T-helper 2 cell (primary cell): Measurements from ENCODE around the gene SLC22A23.

Experiments
- DNase-seq, 5 experiments: peaks; one replicate each; pipeline versions ENCODE4 v3.0.0 to v3.0.0-alpha.2; 2012 to 2022

Gene SLC22A23

DNA sequence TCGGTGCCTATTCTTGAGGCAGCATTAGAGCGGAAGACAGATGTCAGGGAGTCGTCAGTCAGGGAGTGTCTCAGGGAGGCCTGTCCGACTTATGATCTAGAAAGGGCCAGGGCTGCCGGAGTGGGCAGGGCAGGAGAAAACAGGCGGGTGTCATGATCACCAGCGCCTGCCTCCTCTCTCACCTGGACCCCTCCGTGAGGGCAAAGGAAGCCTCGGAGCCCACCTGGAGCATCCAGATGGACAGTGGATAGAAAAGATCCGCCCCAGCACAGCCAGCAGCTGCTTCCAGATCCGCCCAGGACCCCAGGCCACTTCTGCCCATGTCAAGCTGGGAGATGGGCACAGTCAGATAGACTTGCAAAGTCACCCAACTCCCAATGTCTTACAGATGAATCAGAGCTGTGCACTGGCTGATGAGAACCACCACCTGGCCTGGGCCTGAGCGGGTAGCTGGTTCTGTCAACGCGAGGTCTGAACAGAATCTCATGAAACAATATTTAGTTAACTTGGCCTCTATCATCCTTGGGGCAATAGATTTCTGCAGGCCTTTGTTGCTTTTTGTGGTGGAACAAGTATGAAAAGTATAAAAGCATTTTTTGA lies 175.9 kb downstream of the SLC22A23 start:
- DNase-seq: no peak

DNA sequence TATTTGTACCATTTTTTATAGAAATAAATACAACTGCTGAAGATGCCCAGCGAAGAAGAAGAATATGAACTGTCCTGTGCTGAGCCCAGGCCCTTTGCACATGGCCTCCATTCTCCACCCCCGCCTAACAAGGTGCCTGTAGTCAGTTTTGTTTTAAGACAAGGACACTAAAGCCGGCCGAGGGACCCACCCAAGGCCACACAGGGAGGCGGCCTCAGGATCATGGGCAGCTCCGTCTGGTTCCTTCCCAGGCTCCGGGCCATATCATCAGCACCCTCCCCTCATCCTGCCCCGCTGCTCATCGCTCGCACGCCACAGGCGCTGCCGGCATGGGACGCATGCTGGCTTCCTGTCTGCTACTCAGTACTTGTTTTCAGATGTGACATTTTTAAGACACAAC lies 176.8 kb downstream of the SLC22A23 start:
- DNase-seq: no peak

- DNase-seq: no peak
Measured at GRCh38 chr6:3278691-3279090, 178.2 kb downstream of the SLC22A23 start.

DNA sequence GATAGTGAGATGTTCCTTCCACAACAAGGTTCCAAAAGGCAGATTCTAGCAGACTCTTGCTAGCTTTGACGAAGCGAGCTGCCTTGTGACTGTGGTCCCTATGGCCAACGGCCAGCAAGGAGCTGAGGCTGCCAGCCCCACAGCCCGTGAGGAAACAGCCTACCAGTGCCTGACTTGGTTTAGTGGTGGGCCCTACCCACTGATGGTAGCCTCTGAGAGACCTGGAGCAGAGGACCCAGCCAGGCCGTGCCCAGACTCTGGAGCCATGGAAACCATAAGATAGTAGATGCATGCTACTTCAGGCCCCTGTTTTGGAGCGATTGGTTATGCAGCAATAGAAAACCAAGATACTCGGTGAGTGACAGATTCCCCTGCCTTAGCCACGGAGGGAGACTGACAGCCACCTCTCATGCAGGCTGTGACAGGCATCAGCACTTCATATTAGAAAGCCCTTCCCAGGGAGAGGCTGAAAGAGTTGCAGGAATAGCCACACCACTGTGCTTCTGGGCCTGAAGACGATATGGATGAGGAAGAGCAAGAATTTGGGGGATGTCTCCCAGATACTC lies 178.9 kb downstream of the SLC22A23 start:
- DNase-seq: no peak

DNA sequence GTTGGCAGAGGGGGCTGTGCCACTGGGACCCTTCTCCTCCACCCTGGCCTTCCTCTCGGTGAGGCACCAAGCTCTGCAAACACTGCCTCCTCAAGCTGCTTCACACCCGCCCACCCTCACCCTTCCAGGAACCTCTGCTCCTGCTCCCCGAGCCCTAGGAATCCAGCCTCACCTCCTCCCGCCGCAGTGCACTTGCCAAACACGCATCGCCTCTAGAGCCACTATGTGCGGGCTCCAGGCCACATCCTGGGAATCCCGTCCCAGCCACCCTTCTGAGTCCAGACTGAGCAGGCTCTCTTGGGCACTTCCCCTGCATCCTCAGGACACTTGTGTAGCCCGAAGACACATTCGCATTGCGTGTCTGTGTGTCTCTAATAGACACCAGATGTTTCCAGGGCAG lies 179.6 kb downstream of the SLC22A23 start:
- DNase-seq: no peak

DNA sequence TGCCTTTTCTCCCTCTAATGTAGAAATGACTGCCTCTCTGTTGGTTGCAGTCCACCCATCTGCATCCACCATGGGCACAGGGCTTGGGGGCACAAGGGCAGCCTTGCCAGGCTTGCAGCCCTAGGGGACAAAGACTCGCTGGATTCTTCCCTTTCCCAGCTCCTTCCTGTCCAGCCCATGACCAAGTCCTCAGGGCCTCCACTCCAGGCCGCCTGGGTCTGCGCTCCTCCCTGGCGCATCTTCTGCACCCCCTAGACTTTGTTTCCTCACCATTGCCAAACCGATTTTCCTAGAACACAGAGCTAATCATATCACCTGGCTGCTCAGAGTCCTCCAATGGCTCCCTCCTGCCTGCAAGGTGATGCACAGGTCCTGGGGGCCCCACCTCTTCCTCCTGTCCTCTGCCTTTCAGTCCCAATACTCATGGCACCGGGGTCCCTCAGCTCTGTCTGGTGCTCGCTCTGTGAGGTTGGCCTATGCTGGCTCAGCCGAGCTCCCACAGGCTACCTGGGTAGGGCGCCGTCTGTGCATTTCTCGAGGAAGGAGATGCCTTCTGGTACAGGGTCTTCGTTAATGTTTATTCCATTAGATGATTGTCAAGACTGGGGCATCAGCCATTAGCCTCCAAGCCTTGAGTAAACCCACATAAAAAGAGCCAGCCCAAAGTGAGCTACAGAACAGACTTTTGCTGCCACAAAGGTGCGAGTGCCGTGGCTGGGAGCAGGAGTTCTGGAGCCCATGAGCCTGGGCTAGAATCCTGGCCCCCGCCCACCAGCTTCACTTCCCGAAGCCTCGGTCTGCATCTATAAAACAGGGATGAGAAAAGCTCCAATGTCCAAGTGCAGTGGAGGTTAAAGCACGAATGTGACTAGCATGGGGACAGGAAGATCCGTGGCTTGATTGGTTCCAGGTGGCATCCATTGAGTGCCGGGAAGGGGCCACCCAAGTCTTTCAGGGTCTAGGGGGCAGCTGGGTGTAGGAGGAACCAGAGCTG lies 180.4 kb downstream of the SLC22A23 start:
- DNase-seq: no peak

- DNase-seq: no peak
Measured at GRCh38 chr6:3273707-3274521, 182.9 kb downstream of the SLC22A23 start.

- no peak for DNase-seq
Measured at GRCh38 chr6:3272911-3273547, 183.8 kb downstream of the SLC22A23 start.

GRCh38 chr6:3271756-3272155 lies 185.1 kb downstream of the SLC22A23 start:
- DNase-seq: no peak

GRCh38 chr6:3270258-3270657 lies 186.6 kb downstream of the SLC22A23 start:
- DNase-seq: no peak

- peak in 1 of 5 experiments; percentile 18 for DNase-seq
Measured at GRCh38 chr6:3269281-3269975, 187.4 kb downstream of the SLC22A23 start.

DNA sequence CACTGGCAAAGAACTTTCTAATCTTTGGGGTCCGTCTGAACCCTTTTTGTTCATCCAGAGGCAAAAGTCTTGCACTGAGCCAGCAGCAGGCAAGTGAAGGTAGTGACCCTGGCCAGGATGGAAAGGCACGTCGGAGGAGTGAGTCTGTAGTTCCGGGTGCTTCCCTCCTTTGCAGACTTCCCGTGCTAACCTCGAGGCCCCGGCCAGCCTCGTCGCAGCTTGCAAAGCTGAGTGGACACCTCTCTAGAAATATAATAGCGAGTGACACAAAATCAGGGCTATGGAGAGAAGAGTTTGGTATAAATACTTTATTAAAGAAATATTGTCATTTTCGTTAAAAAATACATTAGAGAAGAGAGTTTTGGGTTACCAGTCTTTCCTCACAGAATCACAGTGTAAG lies 188.2 kb downstream of the SLC22A23 start:
- no peak for DNase-seq

DNA sequence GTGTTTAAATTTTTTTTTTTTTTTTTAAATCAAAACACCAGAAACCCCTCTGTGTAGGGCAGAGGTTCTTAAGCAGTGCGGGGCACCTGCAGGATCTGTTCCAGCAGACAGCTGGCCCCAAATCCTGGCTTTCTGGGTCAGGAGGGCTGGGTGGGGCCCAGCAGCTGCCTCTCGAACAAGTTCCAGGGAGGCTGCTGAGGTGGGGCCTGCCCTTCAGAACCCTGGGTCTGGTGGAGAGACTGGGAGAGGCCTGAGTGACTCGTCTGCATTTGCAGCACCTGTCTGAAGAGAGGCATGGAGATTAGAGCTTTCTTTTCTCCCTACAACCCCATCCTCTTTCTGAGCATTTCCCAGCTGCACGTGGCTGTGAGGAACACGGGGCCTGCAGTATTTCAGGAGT lies 189.7 kb downstream of the SLC22A23 start:
- no peak for DNase-seq

DNA sequence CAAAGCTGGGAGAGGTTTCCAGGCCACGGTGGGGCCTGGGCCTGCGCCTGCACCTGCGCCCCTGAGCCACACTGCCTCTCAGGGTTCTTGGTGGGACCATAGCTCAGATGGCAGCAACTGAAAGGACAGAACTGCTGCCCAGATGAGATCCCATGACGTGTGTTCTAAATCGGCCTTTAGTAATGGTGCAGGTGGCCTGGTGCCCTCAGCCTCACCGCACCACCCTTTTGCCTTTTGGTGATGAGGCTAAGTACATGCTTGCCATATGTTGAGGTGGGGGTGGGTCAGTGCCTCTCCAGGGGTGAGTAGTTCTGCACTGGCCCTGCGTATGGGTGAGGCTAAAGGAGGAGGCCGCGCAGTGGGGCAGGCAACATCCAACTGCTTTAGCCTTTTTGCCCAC lies 190.7 kb downstream of the SLC22A23 start:
- DNase-seq: no peak

GRCh38 chr6:3265671-3266070 lies 191.2 kb downstream of the SLC22A23 start:
- DNase-seq: no peak

DNA sequence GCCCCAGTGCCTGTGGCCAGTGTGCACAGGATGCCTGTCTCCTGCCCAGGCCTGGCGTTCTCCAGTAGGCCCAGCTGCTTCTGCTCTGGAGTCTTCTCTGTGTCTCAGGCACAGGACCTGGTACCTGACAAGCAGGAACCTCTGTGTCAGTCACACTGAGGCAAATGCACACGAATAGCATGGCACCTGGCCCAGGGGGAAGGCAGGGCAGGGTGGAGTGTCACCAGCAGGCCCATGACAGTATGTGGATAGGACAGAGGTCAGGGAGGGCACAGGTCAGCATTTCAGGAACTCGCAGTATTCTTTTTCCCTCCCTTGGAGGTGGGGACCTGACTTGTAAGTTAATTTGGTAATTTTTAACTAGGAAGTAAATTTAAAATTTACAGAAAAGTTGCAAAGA lies 192.5 kb downstream of the SLC22A23 start:
- DNase-seq: no peak

GRCh38 chr6:3263096-3263495 lies 193.8 kb downstream of the SLC22A23 start:
- no peak for DNase-seq

GRCh38 chr6:3261921-3262320 lies 194.9 kb downstream of the SLC22A23 start:
- DNase-seq: no peak

- no peak for DNase-seq
Measured at GRCh38 chr6:3261518-3261820, 195.4 kb downstream of the SLC22A23 start.

DNA sequence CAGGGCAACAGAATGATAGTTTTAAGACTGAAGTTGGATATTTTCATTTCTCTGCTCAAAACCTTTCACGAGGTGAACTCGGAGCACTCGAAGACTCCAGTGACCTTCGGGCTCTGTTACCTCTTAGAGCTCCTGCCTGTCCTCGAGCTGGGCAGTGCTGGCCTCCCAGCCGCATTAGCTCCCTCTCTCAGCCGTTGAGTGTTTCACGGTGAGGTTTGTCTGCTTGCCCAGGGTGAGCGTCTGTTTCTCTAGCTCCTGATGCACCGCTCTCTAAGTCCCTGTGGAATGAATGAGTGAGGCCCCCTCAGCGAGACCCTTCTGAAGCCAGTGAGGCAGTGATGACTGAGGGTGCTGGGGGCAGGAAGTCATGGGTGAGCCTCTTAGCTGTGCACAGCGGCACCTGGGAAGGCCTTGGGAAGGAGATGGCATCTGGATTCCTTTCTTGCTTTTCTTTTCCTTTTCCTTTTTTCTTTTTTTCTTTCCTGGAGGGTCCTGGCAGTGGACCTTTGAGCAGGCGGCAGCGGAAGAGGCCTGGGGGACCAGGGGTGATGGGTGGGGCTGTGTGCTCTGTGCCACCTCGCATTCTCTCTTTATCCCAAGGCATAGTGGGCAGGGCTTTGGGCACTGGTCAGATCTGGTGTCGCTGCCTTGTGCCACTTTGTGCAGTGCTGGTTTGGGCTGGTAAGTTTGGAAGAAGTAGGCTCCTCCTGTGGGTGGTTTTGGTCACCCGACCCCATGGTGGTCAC lies 195.9 kb downstream of the SLC22A23 start:
- no peak for DNase-seq

GRCh38 chr6:3260296-3260695 lies 196.6 kb downstream of the SLC22A23 start:
- DNase-seq: no peak
